Measurements from ENCODE around the gene CDSN.

GRCh38 chr6:31129130-31129529, 8.9 kb upstream of the CDSN start:
- TF ChIP-seq, protein P1, sequence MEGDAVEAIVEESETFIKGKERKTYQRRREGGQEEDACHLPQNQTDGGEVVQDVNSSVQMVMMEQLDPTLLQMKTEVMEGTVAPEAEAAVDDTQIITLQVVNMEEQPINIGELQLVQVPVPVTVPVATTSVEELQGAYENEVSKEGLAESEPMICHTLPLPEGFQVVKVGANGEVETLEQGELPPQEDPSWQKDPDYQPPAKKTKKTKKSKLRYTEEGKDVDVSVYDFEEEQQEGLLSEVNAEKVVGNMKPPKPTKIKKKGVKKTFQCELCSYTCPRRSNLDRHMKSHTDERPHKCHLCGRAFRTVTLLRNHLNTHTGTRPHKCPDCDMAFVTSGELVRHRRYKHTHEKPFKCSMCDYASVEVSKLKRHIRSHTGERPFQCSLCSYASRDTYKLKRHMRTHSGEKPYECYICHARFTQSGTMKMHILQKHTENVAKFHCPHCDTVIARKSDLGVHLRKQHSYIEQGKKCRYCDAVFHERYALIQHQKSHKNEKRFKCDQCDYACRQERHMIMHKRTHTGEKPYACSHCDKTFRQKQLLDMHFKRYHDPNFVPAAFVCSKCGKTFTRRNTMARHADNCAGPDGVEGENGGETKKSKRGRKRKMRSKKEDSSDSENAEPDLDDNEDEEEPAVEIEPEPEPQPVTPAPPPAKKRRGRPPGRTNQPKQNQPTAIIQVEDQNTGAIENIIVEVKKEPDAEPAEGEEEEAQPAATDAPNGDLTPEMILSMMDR (IDR thresholded peaks at IDR 0.05; ENCODE audit: extremely low read depth in 1 of 2, insufficient read depth in 1 of 2, low read depth in 1 of 2, low read length in 2 of 2), result no peak
- no peak for TF ChIP-seq POLR2AphosphoS5 (IDR thresholded peaks at IDR 0.05; ENCODE audit: insufficient read depth, low read depth, low read length)
- TF ChIP-seq POLR2A (IDR thresholded peaks at IDR 0.05; ENCODE audit: low read depth, low read length), result no peak
- no peak for TF ChIP-seq GATA2 (IDR thresholded peaks at IDR 0.05; ENCODE audit: insufficient read depth, insufficient read length, low read depth, low read length)
- TF ChIP-seq EZH2 (IDR thresholded peaks at IDR 0.05; ENCODE audit: borderline replicate concordance, low read depth, low read length, severe bottlenecking), result no peak
